HEK293T (cell line): ENCODE results near the gene LAMB1.

Experiments used
- CTCF ChIA-PET: fragments of 350-600 bp; formaldehyde crosslinking; extraction: SDS; loops from one replicate; lab custom pipeline; 2021; ENCODE audit warnings: antibody characterized with exemption, inconsistent platforms; lab: Yijun Ruan, JAX
- POLR2A ChIA-PET: fragments of 350-600 bp; formaldehyde crosslinking; extraction: SDS; loops from one replicate; lab custom pipeline; 2020; ENCODE audit warnings: antibody characterized with exemption, inconsistent platforms; lab: Yijun Ruan, JAX
- DNase-seq: peaks from one replicate; pipeline ENCODE4 v3.0.0; 2012; ENCODE audit warnings: mixed read lengths; ENCODE audit errors: extremely low spot score
- ARNT ChIP-seq: fragments of 450-650 bp; IDR thresholded peaks from 2 replicates; pipeline ENCODE4 v1.6.1; 2017; ENCODE audit warnings: mild to moderate bottlenecking
- BHLHE40 ChIP-seq: fragments of 450-650 bp; IDR thresholded peaks from 2 replicates; pipeline ENCODE4 v1.6.1; 2016; ENCODE audit warnings: mild to moderate bottlenecking, moderate library complexity, borderline replicate concordance
- CTBP1 ChIP-seq: fragments of 450-650 bp; IDR thresholded peaks from 2 replicates; pipeline ENCODE4 v1.6.1; 2016; ENCODE audit warnings: borderline replicate concordance
- ELF4 ChIP-seq: fragments of 450-650 bp; IDR thresholded peaks from 2 replicates; pipeline ENCODE4 v1.6.1; 2017; ENCODE audit warnings: antibody characterized with exemption
- FOXA1 ChIP-seq: fragments of 450-650 bp; IDR thresholded peaks from 2 replicates; pipeline ENCODE4 v1.6.1; 2016; ENCODE audit warnings: mild to moderate bottlenecking
- FOXK2 ChIP-seq: fragments of 450-650 bp; IDR thresholded peaks from 2 replicates; pipeline ENCODE4 v1.6.1; 2016; ENCODE audit warnings: mild to moderate bottlenecking
- FOXM1 ChIP-seq: fragments of 450-650 bp; IDR thresholded peaks from 2 replicates; pipeline ENCODE4 v1.6.1; 2017; ENCODE audit warnings: mild to moderate bottlenecking, borderline replicate concordance
- HDGF ChIP-seq: fragments of 450-650 bp; IDR thresholded peaks from 2 replicates; pipeline ENCODE4 v1.6.1; 2017; ENCODE audit warnings: antibody characterized with exemption, borderline replicate concordance
- L3MBTL2 ChIP-seq: fragments of 450-650 bp; conservative IDR thresholded peaks from 2 replicates; pipeline ENCODE4 v1.6.1; 2016; ENCODE audit warnings: mild to moderate bottlenecking
- LEF1 ChIP-seq: fragments of 450-650 bp; IDR thresholded peaks from 2 replicates; pipeline ENCODE4 v1.6.1; 2017; ENCODE audit warnings: mild to moderate bottlenecking, borderline replicate concordance
- NFRKB ChIP-seq: fragments of 450-650 bp; IDR thresholded peaks from 2 replicates; pipeline ENCODE4 v1.6.1; 2016; ENCODE audit warnings: mild to moderate bottlenecking, moderate library complexity
- PKNOX1 ChIP-seq: fragments of 450-650 bp; IDR thresholded peaks from 2 replicates; pipeline ENCODE4 v1.6.1; 2016
- SP1 ChIP-seq: fragments of 450-650 bp; IDR thresholded peaks from 2 replicates; pipeline ENCODE4 v1.6.1; 2017
- SUZ12 ChIP-seq: fragments of 450-650 bp; IDR thresholded peaks from 2 replicates; pipeline ENCODE4 v1.6.1; 2016; ENCODE audit warnings: mild to moderate bottlenecking
- TARDBP ChIP-seq: fragments of 450-650 bp; IDR thresholded peaks from 2 replicates; pipeline ENCODE4 v1.6.1; 2016
- ZNF384 ChIP-seq: fragments of 450-650 bp; IDR thresholded peaks from 2 replicates; pipeline ENCODE4 v1.6.1; 2016

Gene LAMB1

GRCh38 chr7:108003599-108003935 is 606 bp upstream of the LAMB1 start:
- CTCF ChIA-PET: interaction anchor here (0.7 to 1.3 kb wide), 2 partner anchors 13 to 25 kb away, joined by 4 to 5 read pairs; no protein-coding TSS in a partner anchor
- DNase-seq: no peak
- no peak for TF ChIP-seq ZNF384
- POLR2A ChIA-PET: interaction anchor here (1.7 kb wide), 1 partner anchor 13 kb away, joined by 9 read pairs; no protein-coding TSS in a partner anchor

GRCh38 chr7:108001764-108002725 is 916 bp downstream of the LAMB1 start:
- no peak for DNase-seq
- ChIA-PET CTCF (interaction anchor here (1.3 kb wide), 1 partner anchor 15 kb away, joined by 4 read pairs; no protein-coding TSS in a partner anchor), POLR2A (interaction anchor here (1.7 kb wide), 1 partner anchor 15 kb away, joined by 9 read pairs; no protein-coding TSS in a partner anchor)
- no peak for TF ChIP-seq NFRKB
- no peak for TF ChIP-seq ARNT
- TF ChIP-seq L3MBTL2: no peak
- no peak for TF ChIP-seq CTBP1
- no peak for TF ChIP-seq SP1
- TF ChIP-seq BHLHE40: no peak
- no peak for TF ChIP-seq LEF1
- TF ChIP-seq TARDBP: no peak
- no peak for TF ChIP-seq FOXA1

GRCh38 chr7:108000875-108001763 is 1.8 kb downstream of the LAMB1 start:
- TF ChIP-seq SUZ12 (no peak), ARNT (no peak), SP1 (no peak), FOXA1 (no peak), L3MBTL2 (no peak), ELF4 (no peak)
- ChIA-PET CTCF (no interaction called here), POLR2A (no interaction called here)
- DNase-seq: no peak

- DNase-seq: no peak
- no peak for TF ChIP-seq NFRKB
- TF ChIP-seq ARNT: no peak
- TF ChIP-seq HDGF: no peak
- TF ChIP-seq SUZ12: no peak
- no peak for TF ChIP-seq TARDBP
- POLR2A ChIA-PET: interaction anchor here (1.0 kb wide), 1 partner anchor 109 kb away, joined by 4 read pairs; the partner anchor contains the start of gene DLD
- CTCF ChIA-PET: interaction anchor here (0.7 to 1.3 kb wide), 2 partner anchors 20 to 78 kb away, joined by 3 to 6 read pairs; no protein-coding TSS in a partner anchor
Observed at GRCh38 chr7:107999779-108000560, 3.0 kb downstream of the LAMB1 start.

GRCh38 chr7:107998660-107999480 is 4.1 kb downstream of the LAMB1 start:
- no peak for DNase-seq
- ChIA-PET POLR2A (interaction anchor here (1.0 kb wide), 1 partner anchor 108 kb away, joined by 4 read pairs; the partner anchor contains the start of gene DLD), CTCF (interaction anchor here (1.3 kb wide), 1 partner anchor 79 kb away, joined by 6 read pairs; no protein-coding TSS in a partner anchor)
- TF ChIP-seq SP1: no peak
- TF ChIP-seq ZNF384: no peak
- no peak for TF ChIP-seq FOXK2
- no peak for TF ChIP-seq SUZ12
- no peak for TF ChIP-seq NFRKB
- TF ChIP-seq BHLHE40: no peak

GRCh38 chr7:107998150-107998549 is 4.8 kb downstream of the LAMB1 start:
- POLR2A ChIA-PET: no interaction called here
- no peak for DNase-seq
- no peak for TF ChIP-seq ZNF384
- TF ChIP-seq FOXK2: no peak
- TF ChIP-seq CTBP1: no peak
- no peak for TF ChIP-seq LEF1
- no peak for TF ChIP-seq FOXA1
- CTCF ChIA-PET: interaction anchor here (1.3 kb wide), 1 partner anchor 80 kb away, joined by 6 read pairs; no protein-coding TSS in a partner anchor

- POLR2A ChIA-PET: no interaction called here
- no peak for TF ChIP-seq TARDBP
- TF ChIP-seq FOXK2: no peak
- TF ChIP-seq FOXA1: no peak
- TF ChIP-seq NFRKB: no peak
- TF ChIP-seq HDGF: no peak
- TF ChIP-seq ELF4: no peak
- no peak for TF ChIP-seq L3MBTL2
- no peak for TF ChIP-seq CTBP1
- no peak for TF ChIP-seq SP1
- no peak for TF ChIP-seq SUZ12
- no peak for TF ChIP-seq PKNOX1
- no peak for TF ChIP-seq BHLHE40
- no peak for TF ChIP-seq ZNF384
- no peak for TF ChIP-seq FOXM1
- no peak for TF ChIP-seq LEF1
- CTCF ChIA-PET: no interaction called here
- DNase-seq: no peak
Observed at GRCh38 chr7:107996072-107996882, 6.7 kb downstream of the LAMB1 start.
